PC-3 (cell line): Measurements from ENCODE around the gene CMTM8. TPM values are rescaled to one million over a fixed set of nuclear protein-coding genes. Genes with fewer than 3 reads are reported as not detected.

Source experiments
- ATAC-seq: fragments of 200-7000 bp; cut with Tn5 transposase; 2 replicates; pipeline ENCODE4 v1.9.1; 2020; ENCODE audit warnings: mild to moderate bottlenecking, moderate library complexity
- BruUV-seq: library from RNA; stranded (reverse); fragments of 400-500 nt; replicated peaks from 2 replicates; lab custom pipeline; 2021; lab: Mats Ljungman, UMichigan
- CTCF ChIA-PET: fragments of 300-600 bp; sonication (Branson Sonifier 250); formaldehyde crosslinking; loops from one replicate; lab custom pipeline; 2022; ENCODE audit warnings: antibody characterized with exemption; lab: Charles Lee
- POLR2A ChIA-PET: fragments of 300-600 bp; sonication (Branson Sonifier 250); formaldehyde crosslinking; loops from one replicate; lab custom pipeline; 2022; ENCODE audit warnings: antibody characterized with exemption; ENCODE audit not compliant: unreplicated experiment; lab: Charles Lee
- DNase-seq: peaks from one replicate; pipeline ENCODE4 v3.0.0-alpha.2; 2015
- H2AFZ ChIP-seq: fragments of 300-600 bp; sonication (generic); 2 replicates; pipeline ENCODE4 v1.6.0; 2016; ENCODE audit warnings: antibody characterized with exemption, low read length
- H3F3A ChIP-seq: fragments of 300-600 bp; sonication (generic); one replicate; pipeline ENCODE4 v1.6.0; 2017; ENCODE audit warnings: antibody characterized with exemption, low read length, control low read depth, mild to moderate bottlenecking; ENCODE audit not compliant: unreplicated experiment
- H3K27ac ChIP-seq: fragments of 300-600 bp; sonication (generic); 2 replicates; pipeline ENCODE4 v1.5.1; 2016; ENCODE audit warnings: mild to moderate bottlenecking, low read length
- H3K27me3 ChIP-seq: fragments of 300-600 bp; sonication (generic); 2 replicates; pipeline ENCODE4 v1.6.1; 2016; ENCODE audit warnings: low read length, mixed read lengths
- H3K36me3 ChIP-seq: fragments of 300-600 bp; sonication (generic); 2 replicates; pipeline ENCODE4 v1.6.1; 2016; ENCODE audit warnings: low read depth, mixed run types, low read length, mixed read lengths
- H3K4me1 ChIP-seq: fragments of 300-600 bp; sonication (generic); 2 replicates; pipeline ENCODE4 v1.5.1; 2016; ENCODE audit warnings: low read length; ENCODE audit not compliant: insufficient read depth
- H3K4me2 ChIP-seq: fragments of 300-600 bp; sonication (generic); 2 replicates; pipeline ENCODE4 v1.6.0; 2016; ENCODE audit warnings: low read length
- H3K4me3 ChIP-seq: fragments of 300-600 bp; sonication (generic); 2 replicates; pipeline ENCODE4 v1.5.1; 2016; ENCODE audit warnings: mild to moderate bottlenecking, low read length, mixed read lengths
- H3K79me2 ChIP-seq: fragments of 300-600 bp; sonication (generic); 2 replicates; pipeline ENCODE4 v1.6.1; 2017; ENCODE audit warnings: low read length, mixed read lengths
- H3K9ac ChIP-seq: fragments of 300-600 bp; sonication (generic); 2 replicates; pipeline ENCODE4 v1.6.0; 2016; ENCODE audit warnings: mild to moderate bottlenecking, low read length
- H3K9me2 ChIP-seq: fragments of 300-600 bp; sonication (generic); replicated peaks from 2 replicates; pipeline ENCODE4 v1.6.1; 2016; ENCODE audit warnings: mixed run types, low read length, mixed read lengths
- H3K9me3 ChIP-seq: fragments of 300-600 bp; sonication (generic); 2 replicates; pipeline ENCODE4 v1.6.1; 2016; ENCODE audit warnings: low read length, mixed read lengths
- H4K20me1 ChIP-seq: fragments of 300-600 bp; sonication (generic); 2 replicates; pipeline ENCODE4 v1.6.1; 2016; ENCODE audit warnings: low read length, mixed read lengths
- EZH2 ChIP-seq: fragments of 300-600 bp; sonication (generic); IDR thresholded peaks from one replicate; pipeline ENCODE4 v1.6.1; 2017; ENCODE audit warnings: antibody characterized with exemption, mild to moderate bottlenecking, low read length; ENCODE audit not compliant: unreplicated experiment
- EZH2phosphoT487 ChIP-seq: fragments of 300-600 bp; sonication (generic); IDR thresholded peaks from 2 replicates; pipeline ENCODE4 v1.6.1; 2018; ENCODE audit warnings: mild to moderate bottlenecking, antibody characterized with exemption, low read length, borderline replicate concordance
- intact Hi-C: fragments of 100-400 bp; cut with micrococcal nuclease; formaldehyde crosslinking; loops from 2 replicates; pipeline ENCODE4 v1.9.0; 2023
- total RNA-seq: library from RNA; depleted of rRNA; stranded (reverse); fragments of >200 nt; gene quantifications from 2 replicates; pipeline ENCODE4 v1.2.3, GENCODE V29; 2014
- TF ChIP-seq, protein P1 (sequence below): fragments of 300-600 bp; sonication (generic); conservative IDR thresholded peaks from 2 replicates; pipeline ENCODE4 v1.5.1; 2017; ENCODE audit warnings: antibody characterized with exemption, low read depth, mild to moderate bottlenecking, low read length

CMTM8 gene
- total RNA-seq, 1 experiment from 2014 or later, result 5.2 TPM

DNA sequence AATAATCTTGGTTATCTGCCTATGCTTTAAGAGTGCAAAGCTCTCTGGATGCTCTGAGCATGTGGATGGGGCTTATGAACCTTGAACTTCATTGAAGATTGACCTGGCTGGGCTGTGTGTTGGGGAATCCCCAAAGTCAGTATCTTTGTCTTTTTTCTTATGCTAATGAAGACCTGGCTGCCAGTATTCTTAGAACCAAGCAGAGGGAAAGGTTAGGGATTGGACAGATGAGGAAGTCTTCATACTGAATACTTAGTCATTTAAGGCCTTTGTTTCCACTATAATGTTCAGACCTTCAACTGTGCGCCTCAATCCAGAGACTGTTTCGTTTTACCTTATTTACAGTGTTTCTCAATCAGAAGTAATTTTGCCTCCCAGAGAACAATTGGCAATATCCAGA lies 110.7 kb downstream of the CMTM8 start:
- intact Hi-C loops, result no loop called here
- H3K4me2 ChIP-seq, result no peak overlapping the region
- H2AFZ ChIP-seq, result no peak overlapping the region
- no TSS peak for BruUV-seq
- H3K4me1 ChIP-seq, result no peaks in the 10 kb centered on the region
- H3F3A ChIP-seq, result no peaks in the 10 kb centered on the region
- H3K4me3 ChIP-seq, result no peak overlapping the region
- no peaks in the 10 kb centered on the region for H3K27me3 ChIP-seq
- H3K79me2 ChIP-seq, result no peaks in the 10 kb centered on the region
- H3K27ac ChIP-seq, result no peak overlapping the region
- no peaks in the 10 kb centered on the region for H3K9me2 ChIP-seq
- no peak for DNase-seq
- no peaks in the 10 kb centered on the region for H4K20me1 ChIP-seq
- ChIA-PET POLR2A (no interaction called here), CTCF (no interaction called here)
- no peaks in the 10 kb centered on the region for H3K9me3 ChIP-seq
- ATAC-seq, result no peak
- H3K9ac ChIP-seq, result no peak overlapping the region
- H3K36me3 ChIP-seq, result no peaks in the 10 kb centered on the region
- no peak for TF ChIP-seq EZH2phosphoT487

DNA sequence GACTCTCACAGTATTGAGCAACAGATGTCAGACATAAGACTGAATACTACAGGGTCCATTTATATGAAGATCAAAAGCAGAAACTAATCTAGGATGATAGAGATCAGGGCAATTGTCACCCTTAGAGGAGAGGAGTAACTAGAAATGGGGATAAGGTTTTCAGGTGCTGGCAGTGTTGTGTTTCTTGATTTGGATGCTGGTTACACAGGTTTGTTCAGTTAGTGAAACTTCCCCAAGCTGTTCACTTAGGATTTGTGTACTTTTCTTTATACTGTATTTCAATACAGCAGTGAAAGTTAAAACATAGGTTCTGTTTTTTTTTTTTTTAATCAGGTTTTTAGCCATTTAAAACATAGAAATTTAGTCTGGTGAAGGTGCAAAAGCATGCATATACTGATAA lies 114.1 kb downstream of the CMTM8 start:
- CTCF ChIA-PET, result no interaction called here

DNA sequence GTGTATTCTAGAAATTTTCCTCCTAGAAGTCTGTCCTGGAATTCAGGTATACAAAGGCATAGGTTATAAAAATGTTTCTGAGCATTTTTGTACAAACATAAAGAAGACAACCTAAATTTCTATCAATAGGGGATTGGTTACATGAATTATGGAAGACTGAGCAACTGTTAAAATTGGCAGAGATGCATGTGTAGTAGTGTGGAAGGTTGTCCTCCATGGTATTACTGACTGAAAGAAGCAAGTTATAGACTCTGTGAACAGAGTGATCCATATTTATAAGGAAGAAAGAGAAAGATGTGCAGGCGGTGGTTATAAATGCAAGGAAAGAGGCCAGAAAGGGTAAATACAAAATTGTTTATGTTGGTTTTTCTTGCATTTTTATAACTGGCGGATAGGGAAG lies 114.9 kb downstream of the CMTM8 start:
- Histone ChIP-seq H3K9me3 (no peaks in the 10 kb centered on the region), H3K27ac (no peak overlapping the region), H3K79me2 (no peaks in the 10 kb centered on the region), H3K4me2 (no peak overlapping the region), H4K20me1 (no peaks in the 10 kb centered on the region), H3F3A (no peaks in the 10 kb centered on the region), H3K27me3 (no peaks in the 10 kb centered on the region), H3K36me3 (no peaks in the 10 kb centered on the region), H2AFZ (no peak overlapping the region), H3K4me3 (no peak overlapping the region), H3K4me1 (no peaks in the 10 kb centered on the region), H3K9ac (no peak overlapping the region), H3K9me2 (no peaks in the 10 kb centered on the region)
- POLR2A ChIA-PET, result no interaction called here
- ATAC-seq (no peak), DNase-seq (no peak)
- no TSS peak for BruUV-seq
- CTCF ChIA-PET, result no interaction called here
- TF ChIP-seq EZH2 (no peak), EZH2phosphoT487 (no peak)
- intact Hi-C loops, result no loop called here

More for the DNA sequence above, 114.1 kb downstream of the CMTM8 start:
- Histone ChIP-seq H3K9me3 (no peaks in the 10 kb centered on the region), H3F3A (no peaks in the 10 kb centered on the region), H3K27ac (no peak overlapping the region), H3K79me2 (no peaks in the 10 kb centered on the region), H3K36me3 (no peaks in the 10 kb centered on the region), H3K4me2 (no peak overlapping the region), H3K4me3 (no peak overlapping the region), H4K20me1 (no peaks in the 10 kb centered on the region), H2AFZ (no peak overlapping the region), H3K9ac (no peak overlapping the region), H3K9me2 (no peaks in the 10 kb centered on the region), H3K27me3 (no peaks in the 10 kb centered on the region), H3K4me1 (no peaks in the 10 kb centered on the region)
- ATAC-seq, result no peak
- POLR2A ChIA-PET, result no interaction called here
- TF ChIP-seq EZH2phosphoT487 (no peak), EZH2 (no peak)
- TF ChIP-seq, protein P1, sequence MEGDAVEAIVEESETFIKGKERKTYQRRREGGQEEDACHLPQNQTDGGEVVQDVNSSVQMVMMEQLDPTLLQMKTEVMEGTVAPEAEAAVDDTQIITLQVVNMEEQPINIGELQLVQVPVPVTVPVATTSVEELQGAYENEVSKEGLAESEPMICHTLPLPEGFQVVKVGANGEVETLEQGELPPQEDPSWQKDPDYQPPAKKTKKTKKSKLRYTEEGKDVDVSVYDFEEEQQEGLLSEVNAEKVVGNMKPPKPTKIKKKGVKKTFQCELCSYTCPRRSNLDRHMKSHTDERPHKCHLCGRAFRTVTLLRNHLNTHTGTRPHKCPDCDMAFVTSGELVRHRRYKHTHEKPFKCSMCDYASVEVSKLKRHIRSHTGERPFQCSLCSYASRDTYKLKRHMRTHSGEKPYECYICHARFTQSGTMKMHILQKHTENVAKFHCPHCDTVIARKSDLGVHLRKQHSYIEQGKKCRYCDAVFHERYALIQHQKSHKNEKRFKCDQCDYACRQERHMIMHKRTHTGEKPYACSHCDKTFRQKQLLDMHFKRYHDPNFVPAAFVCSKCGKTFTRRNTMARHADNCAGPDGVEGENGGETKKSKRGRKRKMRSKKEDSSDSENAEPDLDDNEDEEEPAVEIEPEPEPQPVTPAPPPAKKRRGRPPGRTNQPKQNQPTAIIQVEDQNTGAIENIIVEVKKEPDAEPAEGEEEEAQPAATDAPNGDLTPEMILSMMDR, result no peak
- no TSS peak for BruUV-seq
- DNase-seq, result no peak
- intact Hi-C loops, result no loop called here

- CTCF ChIA-PET, result no interaction called here
- peak; percentile 51 for ATAC-seq
These were observed 115.9 kb downstream of the CMTM8 start for GRCh38 chr3:32354362-32354778.

More at GRCh38 chr3:32354362-32354778, 115.9 kb downstream of the CMTM8 start:
- Histone ChIP-seq H3K9ac (no peak overlapping the region), H3K9me2 (no peaks in the 10 kb centered on the region), H2AFZ (no peak overlapping the region), H3F3A (no peaks in the 10 kb centered on the region), H4K20me1 (no peaks in the 10 kb centered on the region), H3K36me3 (no peaks in the 10 kb centered on the region), H3K79me2 (no peaks in the 10 kb centered on the region), H3K4me2 (no peak overlapping the region), H3K9me3 (no peaks in the 10 kb centered on the region), H3K4me1 (no peaks in the 10 kb centered on the region), H3K27ac (no peak overlapping the region), H3K4me3 (no peak overlapping the region), H3K27me3 (no peaks in the 10 kb centered on the region)
- TF ChIP-seq EZH2phosphoT487 (no peak), EZH2 (no peak)
- TF ChIP-seq, protein P1, result no peak
- no TSS peak for BruUV-seq
- intact Hi-C loops, result no loop called here
- POLR2A ChIA-PET, result no interaction called here
- peak; percentile 13 for DNase-seq
